Activated CD4-positive, alpha-beta T cell treated with anti-CD3 and anti-CD28 coated beads for 4 hours (primary cell): Measurements from ENCODE around the gene HSPBP1.
"Not testable (repeated sequence)": the region's sequence is repeated elsewhere in the genome, so short reads cannot be mapped to it uniquely, and the experiment has no call there.

Source experiments
- DNase-seq, 2 donors: peaks; one replicate each; pipeline ENCODE4 v3.0.0-alpha.2; 2020

HSPBP1 gene

DNA sequence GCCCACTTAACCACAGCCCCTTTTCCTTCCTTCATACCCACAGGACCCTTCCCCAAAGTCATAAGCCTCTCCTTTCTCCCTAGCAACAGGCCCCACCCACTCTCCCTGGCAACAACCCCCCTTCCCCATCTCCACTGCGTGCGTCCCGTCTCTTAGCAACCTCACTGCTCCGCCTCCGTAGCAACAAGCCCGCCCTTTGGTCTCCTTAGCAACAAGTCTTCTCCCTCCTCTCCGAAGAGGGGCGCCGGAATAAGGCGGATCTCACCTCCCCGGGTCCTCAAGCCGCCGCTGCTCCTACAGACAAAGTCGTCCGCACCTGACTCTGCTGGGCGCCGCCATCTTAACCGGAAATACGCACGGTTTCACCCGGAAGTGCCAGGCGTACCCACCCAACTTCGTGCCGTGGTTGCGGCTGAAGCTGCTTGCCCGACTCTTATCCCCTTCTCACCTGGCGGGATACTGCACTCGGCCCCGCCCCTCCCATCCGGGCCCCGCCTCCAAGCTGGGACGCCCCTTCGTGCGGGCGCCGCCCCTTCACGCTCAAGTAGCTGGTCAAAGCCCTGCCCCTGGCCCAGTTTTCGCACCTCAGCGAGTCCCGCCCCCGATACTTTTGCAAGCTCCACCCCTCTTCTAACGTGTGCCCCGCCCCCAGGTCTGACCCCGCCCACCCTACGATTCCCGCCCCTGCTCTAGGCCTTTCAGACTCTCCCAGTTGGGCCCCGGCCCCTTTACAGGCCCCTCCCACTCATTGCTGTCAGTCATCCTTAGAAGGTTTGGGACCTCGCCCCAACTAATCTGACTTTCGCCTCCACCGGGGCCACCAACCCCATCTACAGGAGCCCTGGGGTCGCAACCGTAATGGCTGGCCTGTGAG is at the start of gene HSPBP1:
HSPBP1 (minus strand) TSS at position 341 of the 874 bp plus-strand sequence. CDS start 502 bp downstream, outside the sequence.
- DNase-seq: peak; percentile 90 to 93

GRCh38 chr19:55328774-55329318 is 48.9 kb upstream of the HSPBP1 start:
- not testable (repeated sequence) for DNase-seq

DNA sequence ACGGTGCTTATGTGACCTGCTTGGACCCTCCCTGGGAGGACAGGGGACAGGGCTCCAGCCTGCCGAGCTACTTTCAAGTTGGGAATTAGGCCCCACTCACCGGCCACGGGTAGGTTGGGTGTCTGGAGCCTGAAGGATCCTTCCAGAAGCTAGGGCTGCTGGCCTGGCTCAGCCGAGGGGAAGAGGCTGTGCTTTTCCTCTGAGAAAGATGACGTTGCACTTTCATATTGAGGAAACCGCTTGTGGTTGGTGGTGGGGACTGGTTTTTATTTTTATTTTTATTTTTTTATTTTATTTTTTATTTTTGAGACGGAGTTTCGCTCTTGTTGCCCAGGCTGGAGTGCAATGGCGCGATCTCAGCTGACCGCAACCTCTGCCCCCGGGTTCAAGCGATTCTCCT is 45.3 kb upstream of the HSPBP1 start, which contains the start of gene TMEM150B:
TMEM150B (minus strand) TSS at position 170 of the 400 bp plus-strand sequence. CDS start 4,305 bp downstream, outside the sequence.
- DNase-seq: no peak

- no peak for DNase-seq
Observed at GRCh38 chr19:55324662-55325061, 44.8 kb upstream of the HSPBP1 start.

DNA sequence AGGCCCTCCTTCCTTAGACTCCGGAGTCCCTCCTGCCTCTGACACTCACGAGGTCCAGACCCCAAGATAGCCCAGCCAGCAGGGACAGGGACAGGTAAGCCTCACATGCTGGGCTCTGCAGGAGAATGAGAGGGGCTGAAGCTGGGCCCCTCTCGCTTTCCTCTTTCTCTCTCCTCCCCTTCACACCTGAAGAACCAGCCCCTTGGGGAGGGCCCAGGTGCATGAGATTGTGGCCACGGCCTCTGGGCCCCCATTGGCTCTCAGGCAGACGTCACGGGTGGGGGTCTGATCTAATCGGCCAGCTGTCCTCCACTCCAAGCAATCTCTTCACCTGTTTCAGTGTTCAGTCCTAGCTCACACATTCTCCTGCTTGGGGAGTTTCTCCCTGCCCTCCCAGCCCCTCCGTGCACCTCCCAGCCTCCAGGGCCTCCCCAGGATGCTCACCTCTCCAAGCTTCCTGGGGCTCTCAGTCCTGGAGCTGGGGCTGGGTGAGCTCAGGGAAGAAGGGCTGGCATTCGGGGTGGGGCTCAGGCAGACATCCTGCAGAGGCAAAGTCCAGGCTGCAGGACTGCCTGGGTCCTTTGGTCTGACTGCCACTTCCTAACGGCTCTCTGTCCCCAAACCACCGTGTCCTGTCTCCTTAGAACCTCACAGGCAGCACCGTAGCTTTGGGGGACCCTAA is 42.4 kb upstream of the HSPBP1 start:
- no peak for DNase-seq

GRCh38 chr19:55321466-55322137 is 41.7 kb upstream of the HSPBP1 start:
- DNase-seq: no peak

DNA sequence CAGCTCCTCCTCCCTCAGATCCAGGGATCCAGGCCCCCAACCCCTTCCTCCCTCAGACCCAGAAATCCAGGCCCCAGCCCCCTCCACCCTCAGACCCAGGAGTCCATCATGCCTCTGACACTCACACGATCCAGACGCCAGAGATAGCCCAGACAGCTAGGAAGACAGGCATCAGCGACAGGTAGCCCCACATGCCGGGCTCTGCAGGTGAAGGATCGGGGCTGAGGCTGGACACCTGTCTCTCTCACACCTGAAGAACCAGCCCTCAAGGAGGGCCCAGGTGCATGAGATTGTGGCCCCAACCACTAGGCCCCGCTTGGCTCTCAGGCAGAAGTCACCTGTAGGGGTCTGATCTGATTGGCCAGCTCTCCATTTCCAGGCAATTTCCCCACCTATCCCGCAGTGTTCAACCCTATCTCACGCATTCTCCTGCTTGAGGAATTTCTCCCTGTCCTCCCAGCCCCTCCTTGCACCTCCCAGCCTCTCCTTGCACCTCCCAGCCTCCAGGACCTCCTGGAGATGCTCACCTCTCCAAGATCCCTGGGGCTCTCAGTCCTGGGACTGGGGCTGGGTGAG is 41.0 kb upstream of the HSPBP1 start:
- no peak for DNase-seq

DNA sequence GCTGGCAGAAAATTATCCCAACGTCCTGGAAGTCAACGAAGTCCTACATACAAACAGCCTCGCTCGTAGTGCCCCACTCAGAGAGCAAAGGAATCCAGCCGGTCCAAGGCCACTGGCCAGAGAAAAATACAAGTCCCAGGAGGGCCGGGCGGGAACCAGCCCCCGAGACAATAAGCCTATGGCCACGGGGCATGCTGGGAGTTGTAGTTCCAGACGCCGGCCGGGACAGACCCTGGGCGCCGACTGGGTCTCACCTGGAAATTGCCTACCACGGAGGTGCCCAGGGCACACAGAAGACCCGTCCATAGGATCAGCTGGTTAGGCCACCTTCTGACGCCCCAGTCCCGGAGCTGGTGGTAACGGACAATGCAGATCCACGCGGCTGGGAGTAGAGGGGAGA is 39.9 kb upstream of the HSPBP1 start:
- no peak for DNase-seq

DNA sequence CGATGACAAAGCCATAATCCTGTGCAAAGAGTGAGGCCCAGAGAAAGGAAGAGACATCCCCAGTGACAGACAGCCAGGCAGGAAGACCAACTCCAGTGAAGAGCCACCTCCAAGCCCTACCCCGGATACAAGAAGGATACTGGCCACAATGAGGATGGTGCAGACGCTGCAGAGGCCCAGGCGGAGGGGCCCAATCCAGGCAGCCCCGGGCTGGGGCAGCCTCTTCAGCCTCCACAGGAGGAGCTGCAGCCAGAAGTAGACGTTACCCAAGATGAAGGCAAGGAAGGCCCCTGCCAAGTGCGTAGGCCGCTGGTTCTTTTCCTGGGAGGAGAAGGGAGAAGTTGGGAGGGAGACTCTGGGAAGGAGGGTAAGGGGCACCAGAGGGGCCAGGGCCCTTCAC is 36.7 kb upstream of the HSPBP1 start:
- DNase-seq: no peak

- no peak for DNase-seq
Observed at GRCh38 chr19:55315956-55316525, 36.1 kb upstream of the HSPBP1 start.

GRCh38 chr19:55314396-55314795 is 34.5 kb upstream of the HSPBP1 start:
- DNase-seq: no peak

- no peak for DNase-seq
Observed at GRCh38 chr19:55312621-55313512, 33.0 kb upstream of the HSPBP1 start.

- no peak for DNase-seq
Observed at GRCh38 chr19:55311797-55312196, 31.9 kb upstream of the HSPBP1 start.

DNA sequence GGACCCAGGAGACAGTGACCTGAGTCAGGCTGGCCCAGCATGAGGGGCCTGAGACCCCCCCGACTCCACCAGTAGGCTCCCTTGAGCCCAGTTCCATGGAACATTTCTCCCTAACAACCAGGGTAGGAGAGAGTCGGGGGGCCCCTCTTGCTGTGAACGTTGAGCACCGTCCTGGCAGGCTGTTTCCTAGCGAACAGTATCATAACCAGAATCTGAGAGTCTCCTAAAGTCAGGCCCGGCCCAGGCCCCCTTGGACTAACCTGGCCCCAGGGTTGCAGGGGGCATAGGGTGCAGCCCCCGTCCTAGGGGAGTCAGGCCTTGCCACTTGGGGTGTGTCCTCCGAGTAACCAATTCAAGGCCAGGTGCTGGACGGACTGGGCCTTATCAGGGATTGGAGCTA is 31.5 kb upstream of the HSPBP1 start:
- no peak for DNase-seq

GRCh38 chr19:55310498-55310897 is 30.6 kb upstream of the HSPBP1 start:
- DNase-seq: no peak

DNA sequence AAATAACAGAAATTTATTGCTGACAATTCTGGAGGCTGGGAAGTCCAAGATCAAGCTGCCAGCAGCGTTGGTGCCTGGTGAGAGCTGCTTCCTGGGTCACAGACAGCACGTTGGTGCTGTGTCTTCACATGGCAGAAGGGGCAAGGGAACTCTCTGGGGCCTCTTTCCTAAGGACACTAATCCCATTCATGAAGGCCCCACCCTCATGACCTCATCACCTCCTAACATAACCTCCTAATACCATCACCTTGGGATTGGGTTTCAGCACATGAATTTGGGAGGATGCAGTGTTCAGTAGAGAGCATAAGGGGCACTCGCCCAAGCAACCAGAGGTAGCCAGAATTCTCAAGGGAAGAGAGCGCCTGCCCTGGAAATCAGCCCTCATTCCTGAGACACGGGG is 29.5 kb upstream of the HSPBP1 start:
- no peak for DNase-seq

- no peak for DNase-seq
Observed at GRCh38 chr19:55308281-55308680, 28.4 kb upstream of the HSPBP1 start.

GRCh38 chr19:55306712-55307111 is 26.8 kb upstream of the HSPBP1 start:
- DNase-seq: no peak

DNA sequence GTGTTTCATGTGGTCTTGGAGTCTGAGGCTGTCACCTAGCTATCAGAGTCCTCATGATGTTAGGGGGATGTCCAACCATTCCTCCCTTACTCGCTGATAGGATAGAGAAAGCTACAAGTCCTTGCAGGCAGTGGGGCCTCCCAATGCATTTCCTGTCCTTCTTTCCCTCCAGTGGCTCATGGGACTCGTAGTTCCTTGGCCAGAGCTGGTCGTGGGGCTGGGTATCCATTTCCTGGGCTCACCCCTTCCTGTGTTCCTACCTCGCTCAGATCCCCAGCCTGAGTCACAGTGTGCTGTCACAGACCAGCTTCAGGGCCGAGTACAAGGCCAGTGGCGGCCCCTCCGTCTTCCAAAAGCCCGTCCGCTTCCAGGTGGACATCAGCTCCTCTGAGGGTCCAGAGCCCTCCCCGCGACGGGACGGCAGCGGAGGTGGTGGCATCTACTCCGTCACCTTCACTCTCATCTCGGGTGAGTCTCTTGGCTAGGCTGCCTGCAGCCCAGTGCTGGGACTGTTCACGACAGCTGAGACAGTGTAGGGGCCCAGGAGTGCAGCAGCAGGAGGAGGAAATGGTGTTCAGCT is 26.2 kb upstream of the HSPBP1 start:
- DNase-seq: no peak

DNA sequence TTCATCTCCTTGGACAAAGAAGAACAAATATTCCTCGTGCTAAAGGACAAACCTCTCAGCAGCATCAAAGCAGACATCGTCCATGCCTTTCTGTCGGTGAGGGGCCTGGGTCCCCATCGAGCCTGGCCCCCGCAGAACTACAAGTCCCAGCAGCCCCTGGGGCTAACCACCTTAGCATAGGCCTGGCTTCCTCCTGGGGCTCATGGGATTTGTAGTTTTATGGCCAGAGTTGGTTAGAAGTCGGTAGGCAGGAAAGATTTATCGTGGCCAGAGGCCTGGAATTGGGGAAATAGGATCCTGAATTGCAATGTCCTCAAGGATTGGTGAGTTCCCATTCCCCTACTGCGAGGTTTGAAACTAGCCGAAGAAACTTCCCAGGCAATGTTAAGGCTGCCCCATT is 25.6 kb upstream of the HSPBP1 start:
- DNase-seq: peak; percentile 37 to 49

DNA sequence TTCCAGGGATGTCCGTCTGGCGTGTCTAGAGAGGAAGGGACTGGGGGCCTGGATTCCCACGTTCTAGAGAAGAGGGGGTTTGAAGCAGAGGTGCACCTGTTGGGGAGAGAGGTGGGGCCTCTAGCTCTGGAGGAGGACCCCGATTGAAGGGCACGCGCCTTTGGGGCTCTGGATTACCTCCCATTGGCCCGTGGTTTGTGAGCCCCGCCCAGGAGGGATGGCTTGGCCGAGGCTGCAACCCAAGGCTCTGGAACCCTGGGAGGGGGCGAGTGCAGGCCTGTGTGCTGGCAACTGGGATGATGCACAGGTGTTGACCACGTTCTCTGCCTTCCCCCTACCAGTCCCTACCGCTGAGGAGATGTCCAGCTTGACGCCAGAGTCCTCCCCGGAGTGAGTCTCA is 25.1 kb upstream of the HSPBP1 start:
- no peak for DNase-seq
